COR-L47 (cell line): ENCODE measurements around the gene CYP2D6.
A peak's percentile ranks its signal among the peaks of the same experiment; 100 is the strongest.

ENCODE experiments used
- DNase-seq: peaks from one replicate; lab custom pipeline; 2025; lab: John Stamatoyannopoulos, UW

The CYP2D6 gene

DNA sequence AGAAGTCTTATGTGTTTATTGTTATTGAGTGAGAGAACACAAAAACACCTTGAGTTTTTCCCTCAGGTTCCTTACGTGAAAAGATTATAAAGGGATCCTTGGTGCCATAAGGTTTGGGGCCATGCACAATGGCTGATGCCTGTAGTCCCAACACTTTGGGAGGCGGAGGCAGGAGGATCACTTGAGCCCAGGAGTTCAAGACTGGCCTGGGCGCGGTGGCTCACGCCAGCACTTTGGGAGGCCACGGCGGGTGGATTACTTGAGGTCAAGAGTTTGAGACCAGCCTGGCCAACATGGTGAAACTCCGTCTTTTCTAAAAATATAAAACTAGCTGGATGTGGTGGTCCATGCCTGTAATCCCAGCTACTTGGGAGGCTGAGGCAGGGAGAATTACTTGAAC, 45.7 kb downstream of the CYP2D6 start:
- no peak for DNase-seq

DNA sequence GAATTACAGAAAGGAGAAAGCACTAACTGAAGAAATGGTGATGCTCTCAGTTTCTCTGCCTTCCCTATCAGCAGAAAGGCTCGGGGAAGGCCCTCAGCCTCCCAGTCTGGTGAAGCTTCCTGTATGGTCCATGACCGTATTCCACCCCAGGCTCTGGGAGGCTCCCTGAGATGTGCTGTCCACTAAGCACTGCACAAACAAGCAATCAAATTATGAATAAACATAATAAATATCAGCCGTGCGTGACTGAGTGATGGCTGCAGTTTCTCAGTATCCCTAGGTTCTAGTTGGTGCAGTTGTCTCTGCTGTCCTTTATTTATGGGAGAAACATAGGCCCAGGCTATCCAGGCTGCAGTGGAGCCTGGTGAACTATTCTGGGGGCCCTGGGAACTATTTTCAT, 47.5 kb downstream of the CYP2D6 start:
- DNase-seq, result no peak

DNA sequence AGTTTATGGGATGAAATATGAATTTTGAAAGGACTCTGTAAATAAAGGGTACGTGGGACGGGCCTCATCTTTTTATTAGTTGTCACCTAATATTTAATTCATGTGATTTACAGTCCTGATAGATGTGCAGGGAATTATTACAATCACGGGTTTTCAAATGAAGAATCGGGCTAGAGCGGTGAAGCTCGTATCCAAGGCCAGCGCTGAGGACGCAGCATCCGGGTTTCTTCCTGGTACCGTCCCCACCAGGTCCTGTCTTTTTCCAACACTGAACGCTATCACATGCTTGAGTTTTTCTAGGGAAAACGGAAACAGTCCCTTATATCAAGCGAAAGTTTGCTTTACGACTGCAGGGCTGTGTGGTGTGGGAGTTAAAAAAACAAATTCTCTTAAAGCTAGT, 50.3 kb downstream of the CYP2D6 start:
- DNase-seq, result peak; percentile 25

DNA sequence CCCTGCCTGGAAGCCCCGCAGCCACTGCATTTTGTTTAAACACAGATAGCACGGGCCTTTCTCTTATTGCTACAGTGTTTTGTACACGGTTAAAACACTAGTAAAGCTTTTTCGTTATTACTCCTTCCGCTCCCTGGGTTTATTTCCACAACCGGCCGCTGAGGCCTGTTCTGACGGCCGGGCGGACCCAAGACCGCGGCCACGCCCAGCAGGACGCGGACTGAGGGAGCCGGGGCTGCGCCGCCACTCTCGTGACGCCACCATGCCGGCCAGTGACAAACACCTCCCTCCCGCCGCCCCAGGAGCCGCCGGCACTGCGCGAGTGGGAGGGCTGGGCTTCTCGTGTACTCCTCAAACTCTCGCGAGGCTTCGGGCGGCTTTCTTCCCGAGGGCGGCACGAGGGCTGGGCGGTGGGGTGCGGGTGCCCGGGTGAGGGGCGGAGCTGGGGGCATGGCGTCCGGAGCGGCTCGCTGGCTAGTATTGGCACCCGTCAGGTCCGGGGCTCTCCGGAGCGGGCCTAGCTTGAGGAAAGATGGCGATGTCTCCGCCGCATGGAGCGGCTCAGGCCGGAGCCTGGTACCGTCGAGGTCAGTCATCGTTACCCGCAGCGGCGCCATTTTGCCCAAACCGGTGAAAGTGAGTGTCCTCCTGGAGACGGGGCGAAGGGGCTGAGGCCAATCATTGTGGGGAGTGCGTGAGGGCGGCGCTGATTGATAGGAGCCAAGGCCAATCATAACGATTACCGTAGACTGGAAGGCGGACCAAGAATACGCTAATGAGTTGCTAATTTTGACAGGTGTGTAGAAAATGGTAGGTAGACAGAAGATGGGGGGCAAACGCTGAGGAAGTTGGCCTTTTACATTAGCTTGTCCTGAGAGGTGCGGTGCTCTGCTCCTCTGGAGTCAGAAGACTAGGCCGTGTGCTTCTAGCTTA, 51.0 kb downstream of the CYP2D6 start, which contains the start of gene SMDT1:
SMDT1 (plus strand) TSS at position 382 of the 933 bp plus-strand sequence; CDS start at position 451, 69 bp downstream.
- DNase-seq, result peak; percentile 98

DNA sequence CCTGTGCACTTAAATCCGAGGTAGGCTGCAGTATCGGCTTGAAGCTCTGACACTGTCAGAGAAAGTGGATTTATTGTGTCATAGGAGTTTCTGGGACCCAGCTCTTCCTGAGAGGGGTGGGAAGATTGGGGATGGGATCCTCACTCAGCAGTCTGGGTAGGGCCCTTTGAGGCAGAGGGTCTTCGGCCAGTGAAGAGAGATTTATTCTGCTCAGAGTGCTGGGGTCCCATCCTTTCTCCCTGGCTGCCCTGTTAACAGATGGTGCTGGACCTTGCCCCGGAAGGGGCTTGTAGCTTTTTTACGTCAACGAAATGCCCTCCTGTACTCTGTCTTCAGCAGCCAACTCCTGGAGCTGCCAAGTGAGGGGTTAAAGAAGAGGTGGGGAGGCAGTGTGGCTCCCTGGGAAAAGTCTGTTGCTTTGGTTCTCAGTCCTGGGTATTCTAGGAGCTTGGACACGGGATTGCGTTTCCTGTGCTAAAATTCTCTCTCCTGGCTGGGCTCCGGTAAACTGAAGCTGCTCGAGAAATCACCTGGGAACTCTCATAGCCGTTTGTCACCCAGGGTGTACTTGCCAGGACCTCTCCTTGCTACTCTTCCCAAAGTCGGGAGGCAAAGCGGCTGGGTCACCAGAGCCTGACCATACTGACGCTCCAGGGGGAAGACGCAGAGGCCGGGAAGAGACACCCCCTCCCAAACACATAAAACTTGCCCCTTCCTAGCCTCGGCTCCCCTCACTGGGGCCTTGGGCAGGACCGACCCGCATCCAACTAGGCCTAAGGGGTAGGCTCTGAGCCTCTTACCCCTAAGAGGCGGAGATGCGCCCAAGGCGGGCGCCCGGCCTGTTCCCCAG, 51.9 kb downstream of the CYP2D6 start:
- no peak for DNase-seq

DNA sequence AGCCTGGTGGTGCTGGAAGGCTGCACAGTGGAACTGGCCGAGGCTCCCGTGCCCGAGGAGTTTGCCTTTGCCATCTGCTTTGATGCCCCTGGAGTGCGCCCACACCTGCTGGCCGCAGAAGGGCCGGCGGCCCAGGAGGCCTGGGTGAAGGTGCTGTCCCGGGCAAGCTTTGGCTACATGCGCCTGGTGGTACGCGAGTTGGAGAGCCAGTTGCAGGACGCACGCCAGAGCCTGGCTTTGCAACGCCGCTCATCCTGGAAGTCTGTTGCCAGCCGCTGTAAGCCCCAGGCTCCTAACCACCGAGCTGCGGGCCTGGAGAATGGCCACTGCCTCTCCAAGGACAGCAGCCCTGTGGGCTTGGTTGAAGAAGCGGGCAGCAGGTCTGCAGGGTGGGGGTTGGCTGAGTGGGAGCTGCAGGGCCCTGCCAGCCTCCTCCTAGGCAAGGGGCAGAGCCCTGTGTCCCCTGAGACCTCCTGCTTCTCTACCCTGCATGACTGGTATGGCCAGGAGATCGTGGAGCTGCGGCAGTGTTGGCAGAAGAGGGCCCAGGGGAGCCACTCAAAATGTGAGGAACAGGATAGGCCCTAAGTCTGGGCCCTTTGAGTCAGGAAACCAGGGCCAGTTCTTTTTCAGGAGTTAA, 53.0 kb downstream of the CYP2D6 start:
- DNase-seq, result no peak

DNA sequence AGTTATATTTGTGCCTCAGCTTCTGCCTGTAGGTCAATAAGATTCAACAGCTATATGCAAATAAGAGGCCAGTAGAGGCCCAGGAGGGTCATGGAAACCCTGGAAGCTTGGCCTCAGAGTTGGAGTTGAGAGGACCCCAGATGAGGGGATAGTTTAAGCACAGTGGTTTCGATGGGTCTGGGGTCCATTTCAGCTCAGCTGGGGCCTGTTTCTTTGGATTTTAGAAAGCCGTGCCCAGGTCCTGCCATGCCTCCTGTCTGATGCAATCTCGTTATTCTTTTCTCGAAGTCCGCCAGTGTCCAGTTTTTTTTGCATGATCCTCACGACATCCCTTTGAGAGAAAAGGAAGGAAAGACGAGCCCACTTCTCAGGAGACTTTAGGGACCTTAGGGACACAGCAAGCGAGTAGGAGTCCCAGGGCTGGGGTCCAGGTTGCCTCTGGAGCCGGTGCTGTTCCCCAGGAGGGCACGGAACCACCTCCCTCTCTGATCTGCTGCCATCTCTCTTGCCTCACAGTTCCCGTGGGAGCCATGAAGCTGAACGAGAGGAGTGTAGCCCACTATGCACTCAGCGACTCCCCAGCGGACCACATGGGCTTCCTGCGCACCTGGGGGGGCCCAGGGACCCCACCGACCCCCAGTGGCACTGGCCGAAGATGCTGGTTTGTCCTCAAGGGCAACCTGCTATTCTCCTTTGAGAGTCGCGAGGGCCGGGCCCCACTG, 53.7 kb downstream of the CYP2D6 start:
- DNase-seq, result no peak
